Measurements from ENCODE around the gene TANK.
"Not testable (repeated sequence)": the region's sequence is repeated elsewhere in the genome, so short reads cannot be mapped to it uniquely, and the experiment has no call there.

TANK gene, protein sequence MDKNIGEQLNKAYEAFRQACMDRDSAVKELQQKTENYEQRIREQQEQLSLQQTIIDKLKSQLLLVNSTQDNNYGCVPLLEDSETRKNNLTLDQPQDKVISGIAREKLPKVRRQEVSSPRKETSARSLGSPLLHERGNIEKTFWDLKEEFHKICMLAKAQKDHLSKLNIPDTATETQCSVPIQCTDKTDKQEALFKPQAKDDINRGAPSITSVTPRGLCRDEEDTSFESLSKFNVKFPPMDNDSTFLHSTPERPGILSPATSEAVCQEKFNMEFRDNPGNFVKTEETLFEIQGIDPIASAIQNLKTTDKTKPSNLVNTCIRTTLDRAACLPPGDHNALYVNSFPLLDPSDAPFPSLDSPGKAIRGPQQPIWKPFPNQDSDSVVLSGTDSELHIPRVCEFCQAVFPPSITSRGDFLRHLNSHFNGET

DNA sequence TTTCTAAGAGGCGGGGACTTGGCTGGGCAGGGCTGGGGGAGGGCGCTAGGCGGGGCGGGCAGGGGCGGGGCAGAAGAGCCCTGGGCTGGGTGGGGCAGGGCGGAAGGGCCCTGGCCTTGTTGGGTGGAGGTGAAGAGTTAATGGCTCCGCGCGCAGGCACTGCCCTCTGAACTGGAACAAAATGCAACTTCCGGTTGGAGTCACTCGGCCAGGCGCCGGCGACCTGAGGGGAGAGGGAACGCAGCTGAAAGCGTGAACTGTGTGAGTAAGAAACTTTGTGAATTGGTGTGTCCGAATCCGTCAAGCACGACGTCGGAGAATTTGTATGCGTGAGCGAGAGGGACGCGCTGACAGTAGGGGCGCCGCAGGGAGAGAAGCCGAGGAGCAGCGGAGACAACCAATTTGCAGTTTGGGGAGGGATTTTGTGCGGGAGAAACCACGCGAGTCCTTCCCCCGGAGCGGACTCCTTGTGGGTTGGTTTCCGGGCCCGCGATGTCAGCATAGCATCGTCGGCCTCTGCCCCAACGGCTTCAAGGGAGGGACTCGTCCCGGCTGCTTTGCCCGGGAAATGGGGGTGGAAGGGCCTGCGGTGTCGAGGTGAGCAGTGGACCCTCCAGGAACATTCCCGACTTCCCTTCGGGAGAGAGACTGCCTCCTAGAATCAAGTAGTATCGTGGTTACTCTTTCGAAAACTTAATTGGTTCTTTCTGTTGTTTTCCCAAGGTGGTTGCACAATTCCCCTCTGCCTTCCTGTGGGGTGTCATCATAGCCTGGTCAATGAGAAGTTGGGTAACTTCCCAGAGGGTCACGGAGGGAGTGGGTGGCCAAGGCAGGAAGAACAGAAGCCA lies at the start of gene TANK:
TANK (plus strand) TSS at position 203 of the 848 bp plus-strand sequence. CDS start 19,235 bp downstream, outside the sequence.
- DNase-seq = peak; percentile 93

DNA sequence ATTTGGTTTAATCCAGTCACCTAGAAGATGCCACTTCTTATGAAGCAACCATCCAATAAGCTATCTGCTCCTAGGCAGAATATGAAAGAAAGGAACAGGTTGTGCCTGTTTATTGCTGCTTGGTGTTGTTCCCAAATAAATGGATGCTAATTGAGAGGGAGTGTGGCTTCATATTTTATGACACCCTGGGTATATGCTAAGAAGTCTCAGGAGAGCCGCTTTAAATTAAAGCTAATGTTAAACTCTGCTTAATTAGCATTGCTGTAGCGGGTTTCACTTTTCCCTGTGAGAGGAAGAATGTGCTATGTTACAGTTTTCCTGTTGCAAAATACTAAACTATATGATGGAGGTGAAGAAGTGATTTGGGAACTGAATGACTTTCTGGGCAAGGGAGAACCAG lies 48.7 kb upstream of the TANK start:
- DNase-seq = no peak

DNA sequence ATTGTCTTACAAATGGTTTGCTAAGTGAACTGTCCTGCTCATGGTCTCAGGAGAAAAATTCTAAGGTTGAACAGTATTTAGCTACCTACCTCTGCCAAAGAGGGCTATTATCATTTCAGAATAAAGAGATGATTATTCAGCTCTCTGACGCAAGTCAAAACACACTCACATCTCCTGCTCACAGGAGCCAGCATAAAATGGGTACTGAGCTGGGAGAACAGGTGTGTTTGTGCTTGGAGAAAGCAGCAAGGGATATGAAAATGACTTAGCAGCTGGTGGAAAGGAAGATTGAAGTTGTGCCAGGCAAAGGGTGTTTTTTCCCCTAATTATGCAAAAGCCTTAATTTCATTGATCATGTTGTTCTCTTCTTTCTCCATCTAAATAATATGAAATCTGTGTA lies 47.3 kb upstream of the TANK start:
- no peak for DNase-seq

DNA sequence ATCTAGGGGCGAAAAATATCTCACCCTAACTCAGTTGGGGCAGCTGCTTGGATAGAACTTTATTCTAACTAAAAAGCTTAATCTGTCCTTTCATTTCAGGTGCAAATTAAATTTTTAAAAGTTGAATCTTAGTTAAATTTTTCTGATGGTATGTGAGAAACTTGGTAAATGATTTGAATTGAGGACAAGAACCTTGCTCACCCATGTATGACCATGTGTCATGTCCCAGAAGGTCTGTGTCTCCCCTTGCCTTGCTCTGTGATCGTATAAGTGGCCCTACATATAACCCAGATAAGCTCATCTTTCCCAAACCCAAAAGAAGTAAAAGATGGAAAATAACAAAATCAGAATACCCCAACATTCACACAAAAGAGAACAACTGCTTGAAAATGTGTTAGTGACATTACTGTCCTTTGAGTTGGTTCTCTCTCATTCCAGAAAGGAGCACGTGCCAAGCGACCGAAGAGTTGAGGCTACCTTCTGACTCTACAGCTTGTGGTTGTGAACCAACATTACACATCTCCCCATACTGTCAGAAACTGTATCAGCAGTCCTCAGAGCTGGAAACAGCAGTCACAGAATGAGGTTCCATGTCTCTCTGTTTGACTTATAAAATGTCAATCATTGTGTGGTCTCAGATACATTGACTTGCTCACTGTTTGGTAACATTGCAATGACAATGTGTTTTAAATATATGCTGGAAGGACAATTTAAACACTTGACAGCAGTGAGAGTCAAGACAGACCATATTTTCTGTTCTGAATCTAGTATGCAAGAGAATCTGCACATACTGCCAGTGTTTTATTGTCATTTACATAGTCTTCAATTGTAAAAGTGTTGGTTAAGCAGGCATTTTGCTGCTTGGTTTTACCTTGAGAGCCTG lies 46.3 kb upstream of the TANK start:
- DNase-seq = no peak

DNA sequence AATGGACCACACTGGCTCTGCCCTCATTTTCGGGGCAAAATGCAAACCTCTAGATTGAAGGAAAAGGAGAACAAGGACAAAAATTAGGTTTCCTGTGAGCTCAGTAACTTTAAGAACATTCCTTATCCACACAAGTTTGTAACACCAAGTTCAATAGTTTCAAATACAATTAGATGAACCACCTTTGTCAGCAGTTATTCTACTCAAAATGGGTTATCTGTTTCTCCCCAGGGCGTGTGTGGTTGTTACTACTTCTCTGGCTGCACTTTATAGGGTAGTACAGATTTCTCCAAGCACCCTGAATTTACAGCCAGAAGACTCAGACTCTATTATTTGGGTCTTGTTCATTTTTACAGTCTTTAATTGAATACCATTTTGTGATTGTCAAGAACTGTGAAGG lies 45.0 kb upstream of the TANK start:
- no peak for DNase-seq

- no peak for DNase-seq
These were observed 44.4 kb upstream of the TANK start for GRCh38 chr2:161115605-161116380.

DNA sequence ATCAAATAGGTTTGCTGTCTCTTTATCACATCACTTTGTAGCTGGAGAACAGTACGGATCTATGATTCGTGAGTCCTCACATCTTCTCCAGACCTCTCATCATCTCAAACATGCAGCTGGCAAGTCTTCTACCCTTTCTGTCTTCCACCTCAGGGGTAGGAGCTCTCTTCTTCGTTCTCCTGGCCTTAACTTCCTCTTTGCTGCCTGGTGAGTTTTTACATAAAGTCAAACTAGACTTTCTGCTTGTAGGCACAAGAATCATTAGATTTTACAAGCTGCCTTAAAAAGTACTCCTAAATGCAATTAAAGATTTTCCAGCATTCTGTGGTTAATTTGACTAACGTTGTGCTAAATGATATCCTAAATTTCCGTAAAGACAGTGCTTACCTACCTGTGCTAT lies 43.7 kb upstream of the TANK start:
- no peak for DNase-seq

- DNase-seq = no peak
These were observed 42.7 kb upstream of the TANK start for GRCh38 chr2:161117506-161117905.

DNA sequence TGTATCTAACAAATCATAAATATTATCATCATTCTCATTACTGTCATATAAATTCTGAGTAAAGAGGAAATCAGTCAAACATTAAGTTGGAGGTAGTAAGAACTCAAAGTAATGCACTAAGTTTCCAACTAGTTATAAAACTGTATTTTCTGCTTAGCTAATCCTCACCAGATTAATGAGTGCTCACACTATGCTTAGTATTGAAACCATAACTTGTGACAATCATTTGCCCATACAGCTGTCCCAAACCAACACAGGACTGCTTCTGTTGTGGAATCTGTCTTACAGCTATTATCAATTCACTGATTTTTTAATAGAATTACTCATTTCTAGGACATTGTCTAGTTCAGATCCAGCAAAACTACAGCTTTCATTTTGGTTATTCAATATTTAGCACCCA lies 41.5 kb upstream of the TANK start:
- DNase-seq = no peak

GRCh38 chr2:161119483-161119882 lies 40.7 kb upstream of the TANK start:
- no peak for DNase-seq

DNA sequence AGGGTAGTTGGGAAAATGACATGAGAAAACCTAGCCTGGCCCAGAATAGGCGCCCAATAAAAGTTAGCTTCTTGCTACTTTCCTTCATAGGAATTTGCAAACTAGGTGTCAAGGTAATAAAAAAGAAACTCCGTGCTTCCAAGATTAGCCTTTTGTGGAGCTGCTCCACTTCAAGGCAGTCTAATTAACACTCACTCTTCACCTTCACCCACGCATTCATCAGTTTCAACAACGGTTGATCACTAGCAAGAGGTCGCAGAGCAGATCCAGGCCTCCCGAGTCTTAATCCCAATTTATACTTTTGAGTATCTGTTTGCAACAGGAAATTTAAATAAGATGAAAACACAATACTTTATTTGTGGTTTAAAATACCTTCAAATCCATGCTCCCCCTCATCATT lies 39.5 kb upstream of the TANK start:
- no peak for DNase-seq

- no peak for DNase-seq
These were observed 38.6 kb upstream of the TANK start for GRCh38 chr2:161121622-161122021.

DNA sequence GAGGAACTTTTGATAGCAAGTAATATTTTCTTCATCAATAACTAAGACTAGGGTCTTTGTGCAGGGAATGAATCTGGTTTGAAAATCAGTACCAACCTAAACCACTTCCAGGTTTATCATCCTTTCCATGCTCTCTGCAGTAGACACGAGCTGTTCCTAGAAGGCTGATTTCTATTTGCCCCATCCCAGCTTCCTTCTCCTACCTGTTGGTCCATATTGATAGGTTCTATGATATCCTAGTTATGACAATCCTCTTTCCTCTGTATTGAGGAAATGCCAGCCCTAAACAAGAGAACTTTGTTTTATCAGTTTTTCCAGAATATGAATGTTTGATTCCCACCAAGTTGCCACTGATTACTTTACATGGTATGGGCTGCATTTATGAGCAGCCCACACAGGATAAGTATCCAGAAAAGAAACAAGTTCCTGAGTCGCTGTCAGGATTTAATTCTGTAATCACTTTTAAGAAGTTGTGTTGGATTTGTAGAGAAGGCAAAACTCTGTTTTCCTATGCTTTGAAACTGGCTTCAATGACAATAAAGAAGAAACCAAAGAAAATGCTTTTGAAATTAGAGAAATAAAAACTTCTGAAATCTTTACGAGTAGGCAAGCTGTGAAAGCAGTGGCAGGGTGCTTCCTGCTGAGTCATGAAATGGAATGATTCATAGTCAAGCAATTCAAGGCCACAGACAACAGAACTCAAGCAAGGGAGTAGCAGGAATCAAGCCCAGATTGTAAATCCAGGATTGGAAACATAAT lies 37.3 kb upstream of the TANK start:
- DNase-seq = no peak

GRCh38 chr2:161123531-161124030 lies 36.6 kb upstream of the TANK start:
- no peak for DNase-seq

- DNase-seq = no peak
These were observed 36.0 kb upstream of the TANK start for GRCh38 chr2:161124201-161124600.

DNA sequence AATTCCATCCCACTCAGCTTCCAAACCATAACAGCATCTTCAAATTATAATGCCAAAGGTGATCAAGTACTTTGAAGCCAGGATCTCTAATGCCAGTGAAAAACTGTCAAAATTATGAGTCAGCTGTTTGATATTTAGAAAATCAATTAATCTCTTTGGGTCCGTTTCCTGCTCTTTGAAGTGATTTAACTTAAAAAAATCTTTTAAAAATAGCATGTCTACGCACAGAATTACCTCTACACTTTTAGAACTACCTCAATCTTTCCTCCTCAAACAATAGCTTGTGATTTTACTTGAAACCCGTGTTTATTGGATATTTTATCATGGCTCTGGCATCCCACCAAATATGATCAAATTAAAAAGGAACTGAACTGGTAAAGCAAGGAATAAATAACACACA lies 31.3 kb upstream of the TANK start:
- DNase-seq = no peak

- no peak for DNase-seq
These were observed 29.9 kb upstream of the TANK start for GRCh38 chr2:161130354-161130753.

DNA sequence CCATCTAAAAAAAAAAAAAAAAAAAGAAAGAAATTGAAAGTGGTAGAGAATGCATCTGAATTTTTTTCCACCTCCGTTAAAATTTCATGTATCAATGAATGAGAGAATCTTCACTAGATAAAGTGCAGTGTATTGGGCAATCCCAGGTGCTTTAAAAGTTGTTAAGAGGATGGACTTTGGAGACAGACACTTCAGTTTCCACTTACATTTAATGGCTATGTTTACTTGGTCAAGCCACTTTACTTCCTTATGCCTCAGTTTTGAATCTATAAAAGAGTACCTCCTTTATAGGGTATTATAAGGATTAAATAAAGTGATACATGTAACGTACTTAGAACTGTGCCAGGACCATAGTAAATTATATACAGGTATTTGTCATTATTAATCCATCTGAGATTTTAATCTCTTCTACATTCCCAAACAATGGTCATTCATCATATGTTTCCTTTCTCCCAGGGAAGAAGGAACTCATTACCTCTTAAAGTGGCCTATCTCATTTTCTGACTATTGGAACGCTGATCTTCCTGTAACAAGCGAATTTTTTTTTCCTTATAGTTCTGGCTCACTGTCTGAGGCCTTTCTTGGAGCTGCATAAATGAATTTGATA lies 29.1 kb upstream of the TANK start:
- DNase-seq = no peak

- DNase-seq = no peak
These were observed 28.4 kb upstream of the TANK start for GRCh38 chr2:161131804-161132203.

- DNase-seq = not testable (repeated sequence)
These were observed 27.8 kb upstream of the TANK start for GRCh38 chr2:161132384-161132783.

DNA sequence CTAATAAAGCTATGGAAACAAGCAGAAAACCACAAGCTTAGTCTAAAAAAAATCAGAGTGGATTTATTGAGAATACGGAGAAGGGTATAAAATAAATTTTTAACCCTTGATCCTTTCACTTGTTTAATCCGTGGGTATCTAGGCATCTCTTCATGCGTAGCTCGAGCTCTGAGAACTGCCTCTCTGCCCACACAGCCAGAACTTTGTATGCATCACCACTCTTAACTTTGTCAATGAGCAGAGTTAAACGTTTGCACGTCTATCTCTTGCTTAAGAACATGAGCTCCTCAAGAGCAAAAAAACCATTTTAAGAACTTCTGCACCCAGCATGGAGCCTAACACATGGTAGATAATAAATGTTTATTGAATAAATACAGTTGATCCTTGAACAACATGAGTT lies 26.9 kb upstream of the TANK start:
- DNase-seq = no peak

Measured in femur (tissue), 1 donor.